GM12865 (cell line): ENCODE measurements around the gene RNF169.

Experiments used
- DNase-seq: peaks from one replicate; pipeline ENCODE4 v3.0.0; 2010; ENCODE audit warnings: low read depth
- H3K4me3 ChIP-seq: 2 replicates; pipeline ENCODE4 v1.5.1; 2011; ENCODE audit warnings: mild to moderate bottlenecking, low read depth, low read length, control low read depth
- CTCF ChIP-seq: IDR thresholded peaks from 2 replicates; pipeline ENCODE4 v1.5.1; 2011; ENCODE audit warnings: low read length, control low read depth, low read depth, inconsistent platforms; ENCODE audit not compliant: insufficient read depth; ENCODE audit errors: missing control alignments

The RNF169 gene

GRCh38 chr11:74791333-74792100 lies 42.9 kb downstream of the RNF169 start:
- no peak for DNase-seq
- H3K4me3 ChIP-seq: no peak overlapping the region
- no peak for TF ChIP-seq CTCF

- TF ChIP-seq CTCF: no peak
- peak; percentile 42 for DNase-seq
- H3K4me3 ChIP-seq: no peak overlapping the region
Observed at GRCh38 chr11:74806267-74806666, 57.6 kb downstream of the RNF169 start.

GRCh38 chr11:74809801-74810200 lies 61.2 kb downstream of the RNF169 start:
- DNase-seq: no peak
- TF ChIP-seq CTCF: no peak
- no peak overlapping the region for H3K4me3 ChIP-seq

- no peak overlapping the region for H3K4me3 ChIP-seq
- no peak for TF ChIP-seq CTCF
- DNase-seq: no peak
Observed at GRCh38 chr11:74815966-74816365, 67.3 kb downstream of the RNF169 start.

GRCh38 chr11:74816664-74817063 lies 68.0 kb downstream of the RNF169 start:
- no peak overlapping the region for H3K4me3 ChIP-seq
- no peak for TF ChIP-seq CTCF
- DNase-seq: no peak

- TF ChIP-seq CTCF: no peak
- no peak overlapping the region for H3K4me3 ChIP-seq
- no peak for DNase-seq
Observed at GRCh38 chr11:74818283-74818946, 69.8 kb downstream of the RNF169 start.
